ENCODE results near the gene PARD6A.

PARD6A gene, protein sequence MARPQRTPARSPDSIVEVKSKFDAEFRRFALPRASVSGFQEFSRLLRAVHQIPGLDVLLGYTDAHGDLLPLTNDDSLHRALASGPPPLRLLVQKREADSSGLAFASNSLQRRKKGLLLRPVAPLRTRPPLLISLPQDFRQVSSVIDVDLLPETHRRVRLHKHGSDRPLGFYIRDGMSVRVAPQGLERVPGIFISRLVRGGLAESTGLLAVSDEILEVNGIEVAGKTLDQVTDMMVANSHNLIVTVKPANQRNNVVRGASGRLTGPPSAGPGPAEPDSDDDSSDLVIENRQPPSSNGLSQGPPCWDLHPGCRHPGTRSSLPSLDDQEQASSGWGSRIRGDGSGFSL

DNA sequence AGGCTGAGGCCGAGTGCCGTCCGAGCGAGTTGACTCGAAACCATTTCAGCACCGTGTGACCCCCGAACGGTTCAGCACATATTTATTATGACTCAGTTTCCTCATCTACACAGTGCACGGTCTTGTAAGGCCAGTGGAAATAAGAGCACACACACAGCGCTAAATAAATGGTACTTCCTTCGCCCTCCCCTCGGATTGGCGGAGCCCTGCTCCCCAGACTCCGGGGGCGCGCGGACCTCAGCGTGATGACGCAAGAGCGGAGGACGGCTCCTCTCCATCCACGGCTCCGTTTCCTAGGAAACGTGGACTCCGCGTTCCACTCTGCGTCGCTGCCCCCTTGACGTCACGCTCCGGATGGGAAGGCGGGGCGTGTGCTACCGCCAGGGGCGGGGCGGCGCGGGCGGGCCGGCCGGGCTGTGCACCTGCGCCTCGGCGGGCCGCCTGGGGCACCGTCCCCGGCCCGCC, at the start of gene PARD6A:
Gene PARD6A (plus strand): TSS at position 397 of the 465 bp plus-strand sequence. CDS start 79 bp downstream, outside the sequence.
- peaks cover 16% of the 10 kb centered on the region for H3K27me3 ChIP-seq (ENCODE audit: control insufficient read depth, insufficient read depth, low read length)
- peak within 1 kb of the TSS; percentile 99 for H3K4me3 ChIP-seq (ENCODE audit: low read depth, low read length)
- peak within 1 kb of the TSS; percentile 30 for H3K27ac ChIP-seq (ENCODE audit: low read depth, low read length)
- H3K9me3 ChIP-seq (ENCODE audit: control insufficient read depth, insufficient read depth, low read depth, low read length) = no peaks in the 10 kb centered on the region
- peak within 1 kb of the TSS; percentile 72 for H3K9ac ChIP-seq (ENCODE audit: low read length)
- H3K36me3 ChIP-seq (ENCODE audit: control insufficient read depth, insufficient read depth, low read length) = peaks cover 28% of the 10 kb centered on the region
- H3K4me1 ChIP-seq (ENCODE audit: control insufficient read depth, insufficient read depth, low read length) = 0 out of 2 replicates have a peak, but pooled peaks cover 9% of the 10 kb centered on the region

DNA sequence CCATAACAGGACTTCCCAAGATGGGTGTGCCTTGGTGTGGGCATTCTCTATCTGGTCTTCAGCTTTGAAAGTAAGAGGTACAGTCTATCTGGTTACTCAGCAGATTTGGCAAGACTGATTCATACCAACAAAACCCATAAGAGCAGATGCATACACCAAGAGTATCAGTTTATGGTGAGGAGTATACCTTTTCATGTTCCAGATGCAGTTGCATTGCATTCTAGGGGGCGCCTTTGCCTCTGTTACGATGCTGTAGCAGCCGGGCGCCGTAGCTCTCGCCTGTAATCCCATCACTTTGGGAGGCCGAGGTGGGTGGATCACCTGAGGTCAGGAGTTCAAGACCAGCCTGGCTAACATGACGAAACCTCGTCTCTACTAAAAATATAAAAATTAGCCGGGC, 47.0 kb upstream of the PARD6A start:
- Histone ChIP-seq H3K9ac (ENCODE audit: low read length) (no peak overlapping the region), H3K4me1 (ENCODE audit: control insufficient read depth, insufficient read depth, low read length) (no peaks in the 10 kb centered on the region), H3K27me3 (ENCODE audit: control insufficient read depth, insufficient read depth, low read length) (no peaks in the 10 kb centered on the region), H3K4me3 (ENCODE audit: low read depth, low read length) (no peak overlapping the region), H3K36me3 (ENCODE audit: control insufficient read depth, insufficient read depth, low read length) (peaks cover 77% of the 10 kb centered on the region), H3K9me3 (ENCODE audit: control insufficient read depth, insufficient read depth, low read depth, low read length) (no peaks in the 10 kb centered on the region), H3K27ac (ENCODE audit: low read depth, low read length) (no peak overlapping the region)

DNA sequence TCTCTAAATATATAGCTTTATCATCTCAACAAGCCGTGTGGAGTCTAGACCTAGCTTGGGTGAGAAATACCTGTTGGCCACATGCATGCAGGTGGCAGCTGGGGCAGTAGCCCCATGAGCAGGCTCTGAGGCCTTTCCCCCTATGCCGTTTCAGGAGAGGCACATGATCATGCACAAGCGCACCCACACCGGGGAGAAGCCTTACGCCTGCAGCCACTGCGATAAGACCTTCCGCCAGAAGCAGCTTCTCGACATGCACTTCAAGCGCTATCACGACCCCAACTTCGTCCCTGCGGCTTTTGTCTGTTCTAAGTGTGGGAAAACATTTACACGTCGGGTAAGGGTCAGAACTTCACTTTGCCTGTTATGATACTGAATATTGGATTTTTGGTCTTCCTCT, 32.5 kb upstream of the PARD6A start:
- Histone ChIP-seq H3K27ac (ENCODE audit: low read depth, low read length) (no peak overlapping the region), H3K4me1 (ENCODE audit: control insufficient read depth, insufficient read depth, low read length) (no peaks in the 10 kb centered on the region), H3K9ac (ENCODE audit: low read length) (no peak overlapping the region), H3K36me3 (ENCODE audit: control insufficient read depth, insufficient read depth, low read length) (peaks cover 75% of the 10 kb centered on the region), H3K4me3 (ENCODE audit: low read depth, low read length) (no peak overlapping the region), H3K9me3 (ENCODE audit: control insufficient read depth, insufficient read depth, low read depth, low read length) (no peaks in the 10 kb centered on the region), H3K27me3 (ENCODE audit: control insufficient read depth, insufficient read depth, low read length) (no peaks in the 10 kb centered on the region)

DNA sequence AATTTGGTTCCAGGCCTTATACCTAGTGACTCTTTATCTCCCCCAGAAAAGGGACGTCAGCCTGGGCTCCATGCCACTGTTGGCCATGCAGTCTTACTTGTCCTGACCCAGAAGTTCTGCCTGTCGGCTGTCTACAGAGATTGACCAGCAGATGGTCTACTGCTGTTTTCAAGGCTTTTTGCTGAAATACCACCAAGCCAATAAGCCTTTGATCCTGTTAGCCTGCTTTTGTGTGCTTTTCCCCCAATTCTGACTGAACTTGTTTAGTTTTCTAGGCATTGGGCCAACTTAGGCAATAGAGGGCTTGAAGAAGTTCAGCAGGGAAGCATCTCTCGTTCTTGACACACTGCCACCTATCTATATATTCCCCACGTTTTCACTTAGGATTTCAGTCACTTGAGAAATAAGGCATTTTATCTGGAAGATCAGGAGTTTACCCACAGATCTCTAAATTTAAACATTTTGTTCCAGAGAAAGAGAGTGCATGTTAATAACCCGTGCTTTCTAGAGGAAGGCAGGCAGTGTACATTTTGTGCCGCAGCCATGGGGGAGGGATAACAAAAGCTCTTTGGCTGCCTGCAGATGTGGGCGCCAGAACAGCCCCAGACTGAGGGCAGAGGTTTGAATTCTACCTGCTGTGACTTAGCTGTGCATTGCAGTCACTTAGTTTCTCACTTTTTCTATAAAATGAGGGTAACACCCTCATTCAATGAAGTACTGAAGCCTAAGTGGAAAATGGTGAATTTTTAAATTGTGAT, 28.2 kb upstream of the PARD6A start:
- Histone ChIP-seq H3K36me3 (ENCODE audit: control insufficient read depth, insufficient read depth, low read length) (peaks cover 78% of the 10 kb centered on the region), H3K27ac (ENCODE audit: low read depth, low read length) (no peak overlapping the region), H3K4me3 (ENCODE audit: low read depth, low read length) (no peak overlapping the region), H3K9ac (ENCODE audit: low read length) (no peak overlapping the region), H3K27me3 (ENCODE audit: control insufficient read depth, insufficient read depth, low read length) (no peaks in the 10 kb centered on the region), H3K9me3 (ENCODE audit: control insufficient read depth, insufficient read depth, low read depth, low read length) (no peaks in the 10 kb centered on the region), H3K4me1 (ENCODE audit: control insufficient read depth, insufficient read depth, low read length) (no peaks in the 10 kb centered on the region)

DNA sequence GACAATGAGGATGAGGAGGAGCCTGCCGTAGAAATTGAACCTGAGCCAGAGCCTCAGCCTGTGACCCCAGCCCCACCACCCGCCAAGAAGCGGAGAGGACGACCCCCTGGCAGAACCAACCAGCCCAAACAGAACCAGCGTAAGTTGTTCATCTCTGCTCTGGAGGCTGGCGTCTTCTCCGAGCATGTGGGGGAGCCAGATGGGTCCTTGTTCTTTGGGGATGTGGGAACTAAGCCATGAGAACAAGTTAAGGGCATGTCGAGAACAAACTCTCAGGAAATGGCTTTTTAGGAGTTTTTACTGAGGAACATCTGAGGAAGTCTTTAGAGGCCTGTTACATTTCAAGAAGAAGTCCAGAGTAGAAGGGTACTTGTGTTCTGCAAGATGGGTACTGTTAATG, 24.0 kb upstream of the PARD6A start:
- Histone ChIP-seq H3K27me3 (ENCODE audit: control insufficient read depth, insufficient read depth, low read length) (no peaks in the 10 kb centered on the region), H3K9ac (ENCODE audit: low read length) (no peak overlapping the region), H3K27ac (ENCODE audit: low read depth, low read length) (no peak overlapping the region), H3K4me1 (ENCODE audit: control insufficient read depth, insufficient read depth, low read length) (no peaks in the 10 kb centered on the region), H3K36me3 (ENCODE audit: control insufficient read depth, insufficient read depth, low read length) (peaks cover 64% of the 10 kb centered on the region), H3K4me3 (ENCODE audit: low read depth, low read length) (no peak overlapping the region), H3K9me3 (ENCODE audit: control insufficient read depth, insufficient read depth, low read depth, low read length) (no peaks in the 10 kb centered on the region)

DNA sequence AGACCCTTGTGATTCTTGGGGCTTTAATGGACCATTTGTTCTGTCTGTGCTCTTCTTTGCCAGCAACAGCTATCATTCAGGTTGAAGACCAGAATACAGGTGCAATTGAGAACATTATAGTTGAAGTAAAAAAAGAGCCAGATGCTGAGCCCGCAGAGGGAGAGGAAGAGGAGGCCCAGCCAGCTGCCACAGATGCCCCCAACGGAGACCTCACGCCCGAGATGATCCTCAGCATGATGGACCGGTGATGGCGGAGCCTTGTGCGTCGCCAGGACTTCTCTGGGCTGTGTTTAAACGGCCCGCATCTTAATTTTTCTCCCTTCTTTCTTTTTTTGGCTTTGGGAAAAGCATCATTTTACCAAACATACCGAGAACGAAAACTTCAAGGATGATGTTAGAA, 23.1 kb upstream of the PARD6A start:
- Histone ChIP-seq H3K9me3 (ENCODE audit: control insufficient read depth, insufficient read depth, low read depth, low read length) (no peaks in the 10 kb centered on the region), H3K36me3 (ENCODE audit: control insufficient read depth, insufficient read depth, low read length) (peaks cover 56% of the 10 kb centered on the region), H3K27me3 (ENCODE audit: control insufficient read depth, insufficient read depth, low read length) (no peaks in the 10 kb centered on the region), H3K9ac (ENCODE audit: low read length) (no peak overlapping the region), H3K27ac (ENCODE audit: low read depth, low read length) (no peak overlapping the region), H3K4me3 (ENCODE audit: low read depth, low read length) (no peak overlapping the region), H3K4me1 (ENCODE audit: control insufficient read depth, insufficient read depth, low read length) (no peaks in the 10 kb centered on the region)

DNA sequence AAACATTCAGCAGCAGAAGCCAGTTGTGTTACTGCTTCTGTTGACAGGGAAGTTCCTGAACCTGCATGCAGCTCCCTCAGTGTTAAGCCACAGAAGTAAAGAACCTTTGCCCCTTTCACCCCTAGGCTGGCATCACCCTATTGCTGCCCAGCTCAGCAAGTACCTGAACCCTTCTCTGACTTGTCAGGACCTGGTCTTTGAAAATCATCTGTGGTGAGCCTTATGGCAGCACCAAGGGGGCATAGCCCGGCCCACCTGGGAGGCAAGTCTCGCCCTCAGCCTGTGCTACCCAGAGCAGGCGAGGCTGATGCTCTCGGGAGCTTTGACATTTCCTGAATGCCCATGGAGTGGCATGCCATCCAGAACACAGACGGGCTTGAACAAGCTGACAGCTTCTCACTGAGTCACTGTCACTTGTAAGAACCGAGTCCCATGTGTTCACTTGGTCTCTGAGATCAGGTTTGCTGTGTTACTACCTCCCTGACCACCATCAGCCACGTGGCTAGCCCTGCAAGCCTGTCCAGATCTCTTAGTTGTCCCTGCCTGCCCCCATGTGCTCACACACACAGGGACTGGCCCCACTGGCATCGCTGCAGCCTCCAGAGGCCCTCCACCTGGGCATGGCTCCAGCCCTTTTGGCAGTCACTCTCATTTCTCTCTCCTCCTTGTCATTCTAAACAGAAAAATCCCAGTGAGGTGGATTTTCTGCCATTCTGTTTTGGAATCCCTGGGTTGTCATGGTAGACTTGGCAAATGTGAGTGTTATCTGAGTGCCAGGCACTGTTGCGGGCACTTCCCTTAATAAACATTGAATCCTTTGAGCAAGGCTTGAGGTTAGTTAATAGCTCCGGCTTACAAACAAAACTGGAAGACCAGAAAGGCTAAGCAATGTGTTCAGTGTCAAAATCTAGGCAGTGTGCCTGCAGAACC, 18.7 kb upstream of the PARD6A start:
- H3K9ac ChIP-seq (ENCODE audit: low read length) = no peak overlapping the region
- H3K36me3 ChIP-seq (ENCODE audit: control insufficient read depth, insufficient read depth, low read length) = peaks cover 22% of the 10 kb centered on the region
- H3K27ac ChIP-seq (ENCODE audit: low read depth, low read length) = no peak overlapping the region
- no peak overlapping the region for H3K4me3 ChIP-seq (ENCODE audit: low read depth, low read length)
- peaks cover 11% of the 10 kb centered on the region for H3K4me1 ChIP-seq (ENCODE audit: control insufficient read depth, insufficient read depth, low read length)
- no peaks in the 10 kb centered on the region for H3K9me3 ChIP-seq (ENCODE audit: control insufficient read depth, insufficient read depth, low read depth, low read length)
- peaks cover 27% of the 10 kb centered on the region for H3K27me3 ChIP-seq (ENCODE audit: control insufficient read depth, insufficient read depth, low read length)

DNA sequence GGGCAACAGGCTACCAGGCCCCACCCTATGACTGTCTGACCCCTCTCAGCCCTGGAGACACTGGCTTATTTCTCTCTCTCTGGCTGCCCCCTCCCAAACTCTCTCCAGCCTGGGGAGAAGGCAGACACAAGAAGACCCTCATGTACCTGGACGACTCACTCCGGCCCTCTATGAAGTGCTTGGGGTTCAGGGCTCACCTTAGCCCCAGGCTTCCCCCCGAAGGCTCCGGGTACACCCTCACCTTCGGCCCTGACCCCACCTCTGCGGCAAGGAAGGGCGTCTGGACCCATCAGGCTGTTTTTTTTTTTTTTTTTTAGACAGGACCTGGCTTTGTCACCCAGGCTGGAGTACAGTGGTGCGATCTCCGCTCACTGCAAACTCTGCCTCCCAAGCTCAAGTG, 16.7 kb upstream of the PARD6A start:
- no peak overlapping the region for H3K27ac ChIP-seq (ENCODE audit: low read depth, low read length)
- H3K36me3 ChIP-seq (ENCODE audit: control insufficient read depth, insufficient read depth, low read length) = peaks cover 2% of the 10 kb centered on the region
- no peaks in the 10 kb centered on the region for H3K9me3 ChIP-seq (ENCODE audit: control insufficient read depth, insufficient read depth, low read depth, low read length)
- peaks cover 45% of the 10 kb centered on the region for H3K27me3 ChIP-seq (ENCODE audit: control insufficient read depth, insufficient read depth, low read length)
- no peak overlapping the region for H3K9ac ChIP-seq (ENCODE audit: low read length)
- peaks cover 11% of the 10 kb centered on the region for H3K4me1 ChIP-seq (ENCODE audit: control insufficient read depth, insufficient read depth, low read length)
- H3K4me3 ChIP-seq (ENCODE audit: low read depth, low read length) = peak overlapping the region; percentile 52

DNA sequence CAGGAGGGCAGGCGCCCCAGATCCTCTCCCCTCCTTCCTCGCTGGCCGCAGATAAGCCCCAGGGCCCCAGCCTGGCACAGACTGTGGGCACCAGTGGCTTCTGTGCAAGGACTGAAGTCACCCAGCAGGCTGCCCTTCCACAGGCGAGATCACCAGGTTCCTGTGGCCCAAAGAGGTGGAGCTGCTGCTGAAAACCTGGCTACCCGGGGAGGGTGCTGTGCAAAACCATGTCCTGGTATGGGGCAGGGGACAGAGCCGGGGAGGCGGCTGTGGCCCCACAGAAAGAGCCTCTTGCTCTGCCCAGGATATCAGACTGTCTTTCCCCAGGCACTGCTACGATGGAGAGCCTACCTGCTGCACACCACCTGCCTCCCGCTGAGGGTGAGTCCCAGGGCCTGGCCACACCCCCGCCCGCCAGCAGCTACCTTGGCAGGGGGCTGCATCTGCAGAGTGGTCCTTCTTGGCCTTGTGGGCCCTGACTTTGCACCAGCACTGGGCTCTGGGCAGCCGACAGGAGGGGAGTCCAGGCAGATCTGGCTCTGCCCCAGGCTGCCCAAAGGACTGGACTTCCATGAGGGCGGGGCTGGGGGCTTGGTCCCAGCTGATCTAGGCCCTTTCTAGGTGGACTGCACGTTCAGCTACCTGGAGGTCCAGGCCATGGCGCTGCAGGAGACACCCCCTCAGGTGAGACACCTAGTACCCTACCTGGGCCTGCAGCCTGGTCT, 15.2 kb upstream of the PARD6A start:
- H3K27me3 ChIP-seq (ENCODE audit: control insufficient read depth, insufficient read depth, low read length) = peaks cover 53% of the 10 kb centered on the region
- H3K9ac ChIP-seq (ENCODE audit: low read length) = no peak overlapping the region
- H3K27ac ChIP-seq (ENCODE audit: low read depth, low read length) = no peak overlapping the region
- no peaks in the 10 kb centered on the region; the same call in 1 of the 2 replicates for H3K36me3 ChIP-seq (ENCODE audit: control insufficient read depth, insufficient read depth, low read length)
- H3K9me3 ChIP-seq (ENCODE audit: control insufficient read depth, insufficient read depth, low read depth, low read length) = no peaks in the 10 kb centered on the region
- peaks cover 14% of the 10 kb centered on the region for H3K4me1 ChIP-seq (ENCODE audit: control insufficient read depth, insufficient read depth, low read length)
- H3K4me3 ChIP-seq (ENCODE audit: low read depth, low read length) = peak overlapping the region; percentile 52

DNA sequence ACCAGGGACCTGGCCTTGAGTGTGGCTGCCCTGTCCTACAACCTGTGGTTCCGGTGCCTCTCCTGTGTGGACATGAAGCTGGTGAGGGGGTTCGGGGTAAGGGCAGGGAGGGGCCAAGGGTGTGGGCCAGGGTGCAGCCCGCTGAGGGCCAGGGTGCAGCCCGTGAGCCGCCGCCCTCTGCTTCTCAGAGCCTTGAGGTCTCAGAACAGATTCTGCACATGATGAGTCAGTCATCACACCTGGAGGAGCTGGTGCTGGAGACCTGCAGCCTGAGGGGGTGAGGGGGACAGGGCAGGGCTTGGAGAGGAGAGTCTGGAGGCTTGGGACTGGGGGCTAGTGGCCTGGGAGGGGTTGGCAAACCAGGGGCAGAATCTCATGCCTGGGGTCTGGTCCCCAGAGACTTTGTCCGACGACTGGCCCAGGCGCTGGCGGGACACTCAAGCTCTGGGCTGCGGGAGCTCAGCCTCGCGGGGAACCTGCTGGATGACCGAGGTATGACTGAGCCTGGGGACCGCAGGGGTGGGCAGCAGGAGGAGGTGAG, 13.6 kb upstream of the PARD6A start:
- Histone ChIP-seq H3K27ac (ENCODE audit: low read depth, low read length) (no peak overlapping the region), H3K4me1 (ENCODE audit: control insufficient read depth, insufficient read depth, low read length) (peaks cover 14% of the 10 kb centered on the region), H3K4me3 (ENCODE audit: low read depth, low read length) (no peak overlapping the region), H3K36me3 (ENCODE audit: control insufficient read depth, insufficient read depth, low read length) (peaks cover 5% of the 10 kb centered on the region; the same call in 1 of the 2 replicates), H3K27me3 (ENCODE audit: control insufficient read depth, insufficient read depth, low read length) (peaks cover 65% of the 10 kb centered on the region), H3K9ac (ENCODE audit: low read length) (no peak overlapping the region), H3K9me3 (ENCODE audit: control insufficient read depth, insufficient read depth, low read depth, low read length) (no peaks in the 10 kb centered on the region)
